ENCODE data around the gene PIM2.

DNA sequence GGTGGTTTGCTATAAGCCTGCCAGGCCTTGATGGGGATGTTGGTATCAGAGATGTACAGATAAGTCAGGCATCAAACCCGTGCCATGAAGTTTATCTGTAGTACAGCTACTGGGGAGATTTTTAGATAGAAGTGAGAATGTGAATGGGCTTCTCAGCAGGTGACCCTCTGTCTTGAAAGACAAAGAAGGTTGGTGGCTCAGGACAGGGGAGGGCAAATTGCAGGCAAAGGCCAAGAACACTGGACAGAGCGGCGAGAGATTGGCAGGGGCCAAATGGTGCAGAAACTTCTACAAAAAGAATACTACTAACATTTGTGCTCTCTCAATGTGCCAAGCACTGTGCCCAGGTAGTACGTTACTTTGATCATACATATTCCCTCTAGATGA is 1.9 kb upstream of the PIM2 start:
- no peak for TF ChIP-seq GATA3 (IDR thresholded peaks at IDR 0.05; ENCODE audit: low read depth, low read length)
- no peak for TF ChIP-seq GATA2 (IDR thresholded peaks at IDR 0.05; ENCODE audit: low read depth, low read length)
